ENCODE results near the gene UROC1.

DNA sequence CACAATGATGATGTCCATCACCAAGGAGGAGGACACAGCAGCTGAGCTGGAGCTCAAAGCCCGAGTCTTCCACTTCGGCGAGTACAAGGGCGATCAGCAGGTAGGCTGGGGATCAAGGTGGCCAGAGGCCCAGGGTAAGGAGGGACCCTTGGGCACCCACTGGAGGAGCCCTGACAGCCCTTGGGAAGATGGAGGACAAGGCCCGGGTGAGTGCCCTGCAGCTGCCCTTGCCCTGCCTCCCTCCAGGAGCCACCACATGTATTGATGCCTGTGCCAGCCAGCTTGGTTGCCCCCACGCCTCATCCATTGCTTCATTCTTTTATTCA is 84.5 kb downstream of the UROC1 start:
- TF ChIP-seq POLR2A (IDR thresholded peaks at IDR 0.05) (no peak), EP300 (IDR thresholded peaks at IDR 0.05) (no peak), POLR2AphosphoS5 (IDR thresholded peaks at IDR 0.05) (no peak)
- TF ChIP-seq, protein P1, sequence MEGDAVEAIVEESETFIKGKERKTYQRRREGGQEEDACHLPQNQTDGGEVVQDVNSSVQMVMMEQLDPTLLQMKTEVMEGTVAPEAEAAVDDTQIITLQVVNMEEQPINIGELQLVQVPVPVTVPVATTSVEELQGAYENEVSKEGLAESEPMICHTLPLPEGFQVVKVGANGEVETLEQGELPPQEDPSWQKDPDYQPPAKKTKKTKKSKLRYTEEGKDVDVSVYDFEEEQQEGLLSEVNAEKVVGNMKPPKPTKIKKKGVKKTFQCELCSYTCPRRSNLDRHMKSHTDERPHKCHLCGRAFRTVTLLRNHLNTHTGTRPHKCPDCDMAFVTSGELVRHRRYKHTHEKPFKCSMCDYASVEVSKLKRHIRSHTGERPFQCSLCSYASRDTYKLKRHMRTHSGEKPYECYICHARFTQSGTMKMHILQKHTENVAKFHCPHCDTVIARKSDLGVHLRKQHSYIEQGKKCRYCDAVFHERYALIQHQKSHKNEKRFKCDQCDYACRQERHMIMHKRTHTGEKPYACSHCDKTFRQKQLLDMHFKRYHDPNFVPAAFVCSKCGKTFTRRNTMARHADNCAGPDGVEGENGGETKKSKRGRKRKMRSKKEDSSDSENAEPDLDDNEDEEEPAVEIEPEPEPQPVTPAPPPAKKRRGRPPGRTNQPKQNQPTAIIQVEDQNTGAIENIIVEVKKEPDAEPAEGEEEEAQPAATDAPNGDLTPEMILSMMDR (IDR thresholded peaks at IDR 0.05), result no peak
